COR-L47 (cell line): ENCODE measurements around the gene ATOH8.

Source experiments
- DNase-seq: peaks from one replicate; lab custom pipeline; 2025; lab: John Stamatoyannopoulos, UW

ATOH8 gene

DNA sequence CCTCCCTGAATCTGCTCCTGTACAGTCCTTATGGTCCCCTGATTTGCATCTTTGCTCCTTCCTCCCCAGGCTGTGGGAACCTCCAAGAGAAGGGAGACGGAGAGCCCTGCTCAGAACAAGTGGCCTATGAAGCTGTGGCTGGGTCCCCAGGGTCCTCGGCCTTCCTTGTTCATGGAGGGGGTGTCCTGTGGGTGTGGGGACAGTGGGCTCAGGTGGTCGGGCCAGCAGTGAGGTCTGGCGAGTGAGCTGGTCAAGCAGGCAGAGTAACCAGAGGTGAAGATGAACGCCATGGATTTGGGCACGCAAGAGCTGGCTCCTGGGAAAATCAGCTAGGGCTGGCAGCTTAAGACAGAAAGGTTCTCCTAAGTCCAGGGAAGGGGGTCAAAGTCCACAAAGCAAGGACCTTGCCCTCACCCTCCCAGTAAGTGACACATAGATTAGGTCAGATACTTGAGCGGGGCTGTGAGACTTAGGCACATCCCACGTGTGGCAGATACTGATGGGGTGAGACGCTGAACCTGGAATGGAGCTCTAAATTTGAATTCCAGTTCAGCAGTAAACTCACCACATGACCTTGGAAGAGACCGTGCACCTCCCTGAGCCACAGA is 34.8 kb upstream of the ATOH8 start:
- no peak for DNase-seq

DNA sequence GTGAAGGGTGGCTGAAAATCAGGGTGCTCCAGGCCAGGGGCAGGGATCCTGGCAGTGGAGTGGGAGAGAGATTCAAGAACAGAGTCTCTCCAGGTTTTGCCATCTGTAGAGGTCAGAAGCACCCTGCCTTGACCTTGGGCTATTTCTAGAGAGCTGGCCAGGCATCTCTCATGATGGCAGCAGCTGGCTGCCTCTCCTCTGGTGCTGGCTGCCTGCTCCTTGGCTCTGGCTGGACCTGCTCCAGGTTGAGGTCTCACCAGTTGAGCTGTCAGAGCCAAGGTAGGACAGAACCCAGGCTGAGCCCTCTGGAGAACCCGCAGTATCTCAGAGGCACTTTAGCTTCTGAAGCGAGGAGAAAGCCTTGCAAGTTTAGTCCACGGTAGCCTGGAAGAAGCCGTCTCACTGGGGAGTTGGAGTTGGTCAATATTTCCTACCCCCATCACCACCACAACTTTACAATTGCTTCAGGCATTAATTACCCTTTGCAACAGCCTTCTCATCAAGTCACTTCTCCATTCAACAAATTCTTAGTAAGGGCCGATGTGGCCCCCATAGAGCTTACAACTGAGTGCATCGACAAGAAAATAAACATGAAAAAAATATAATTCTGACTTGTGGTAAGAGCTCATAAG is 34.1 kb upstream of the ATOH8 start:
- no peak for DNase-seq

- no peak for DNase-seq
These were observed 33.3 kb upstream of the ATOH8 start for GRCh38 chr2:85720533-85720932.

- no peak for DNase-seq
These were observed 32.1 kb upstream of the ATOH8 start for GRCh38 chr2:85721641-85722040.

GRCh38 chr2:85722519-85722918 is 31.3 kb upstream of the ATOH8 start:
- no peak for DNase-seq

DNA sequence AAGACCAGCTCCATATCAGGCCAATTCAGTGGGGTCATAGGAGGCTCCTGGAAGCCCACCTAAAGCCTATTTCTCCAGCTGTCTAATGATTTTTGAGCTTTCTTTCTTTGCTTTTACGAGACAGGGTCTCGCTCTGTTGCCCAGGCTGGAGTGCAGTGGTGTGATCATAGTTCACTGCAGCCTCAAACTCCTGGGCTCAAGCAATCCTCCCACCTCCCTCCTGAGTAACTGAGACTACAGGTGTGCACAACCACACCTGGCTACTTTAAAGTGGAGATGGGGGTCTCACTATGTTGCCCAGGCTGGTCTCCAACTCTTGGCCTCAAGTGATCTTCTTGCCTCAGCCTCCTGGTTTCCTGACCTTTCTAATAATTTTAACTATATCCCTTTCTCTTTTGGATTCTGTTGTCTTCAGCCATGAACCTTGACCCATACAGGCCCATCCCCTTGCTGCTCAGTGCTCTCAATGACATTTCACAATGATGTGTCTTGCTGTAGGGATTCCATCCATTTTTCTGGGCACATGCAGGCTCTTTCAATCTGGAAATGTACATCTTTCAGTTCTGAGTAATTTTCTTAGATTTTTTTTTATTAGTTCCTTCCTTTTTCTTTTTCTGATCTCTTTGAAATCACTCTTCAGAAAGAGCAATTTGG is 30.0 kb upstream of the ATOH8 start:
- no peak for DNase-seq

GRCh38 chr2:85724731-85725181 is 29.0 kb upstream of the ATOH8 start:
- no peak for DNase-seq

DNA sequence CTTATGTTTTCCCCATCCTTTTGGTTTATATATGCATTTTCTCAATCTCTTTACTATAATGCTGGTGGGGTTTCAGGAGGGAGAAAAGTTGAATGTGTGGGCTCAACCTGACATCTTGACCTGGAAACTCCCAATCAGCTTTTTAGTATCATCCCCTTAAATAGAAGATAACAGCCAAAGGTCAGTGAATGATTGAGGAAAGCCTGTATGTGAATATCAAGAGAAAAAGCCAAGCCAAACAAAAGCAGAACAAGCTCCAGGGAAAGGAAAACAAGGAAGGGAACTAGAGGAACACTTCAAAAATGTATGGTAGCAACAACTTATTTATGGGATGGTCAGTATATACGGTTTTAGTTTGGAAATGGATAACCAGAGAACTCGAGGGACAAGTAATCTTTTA is 28.3 kb upstream of the ATOH8 start:
- DNase-seq: no peak

GRCh38 chr2:85727798-85728197 is 26.0 kb upstream of the ATOH8 start:
- no peak for DNase-seq

DNA sequence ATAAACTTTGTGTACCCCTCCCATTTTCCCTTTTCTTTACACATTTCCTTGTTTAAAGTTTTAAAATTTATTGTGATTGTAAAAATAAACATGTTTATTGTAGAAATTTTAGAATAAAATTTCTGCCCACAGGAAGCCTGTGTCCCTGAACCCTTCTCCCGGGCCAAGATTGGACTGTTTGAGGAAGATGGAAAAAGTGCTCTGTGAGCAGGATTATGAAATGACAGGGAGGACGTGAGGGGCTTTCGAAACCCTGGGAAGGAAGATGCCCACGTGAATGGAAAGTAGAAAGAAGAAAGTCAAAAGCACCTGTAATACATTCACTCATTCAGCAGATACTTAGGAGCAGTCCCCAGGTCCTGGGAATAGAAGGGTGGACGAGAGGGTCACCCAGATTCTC is 25.4 kb upstream of the ATOH8 start:
- no peak for DNase-seq

DNA sequence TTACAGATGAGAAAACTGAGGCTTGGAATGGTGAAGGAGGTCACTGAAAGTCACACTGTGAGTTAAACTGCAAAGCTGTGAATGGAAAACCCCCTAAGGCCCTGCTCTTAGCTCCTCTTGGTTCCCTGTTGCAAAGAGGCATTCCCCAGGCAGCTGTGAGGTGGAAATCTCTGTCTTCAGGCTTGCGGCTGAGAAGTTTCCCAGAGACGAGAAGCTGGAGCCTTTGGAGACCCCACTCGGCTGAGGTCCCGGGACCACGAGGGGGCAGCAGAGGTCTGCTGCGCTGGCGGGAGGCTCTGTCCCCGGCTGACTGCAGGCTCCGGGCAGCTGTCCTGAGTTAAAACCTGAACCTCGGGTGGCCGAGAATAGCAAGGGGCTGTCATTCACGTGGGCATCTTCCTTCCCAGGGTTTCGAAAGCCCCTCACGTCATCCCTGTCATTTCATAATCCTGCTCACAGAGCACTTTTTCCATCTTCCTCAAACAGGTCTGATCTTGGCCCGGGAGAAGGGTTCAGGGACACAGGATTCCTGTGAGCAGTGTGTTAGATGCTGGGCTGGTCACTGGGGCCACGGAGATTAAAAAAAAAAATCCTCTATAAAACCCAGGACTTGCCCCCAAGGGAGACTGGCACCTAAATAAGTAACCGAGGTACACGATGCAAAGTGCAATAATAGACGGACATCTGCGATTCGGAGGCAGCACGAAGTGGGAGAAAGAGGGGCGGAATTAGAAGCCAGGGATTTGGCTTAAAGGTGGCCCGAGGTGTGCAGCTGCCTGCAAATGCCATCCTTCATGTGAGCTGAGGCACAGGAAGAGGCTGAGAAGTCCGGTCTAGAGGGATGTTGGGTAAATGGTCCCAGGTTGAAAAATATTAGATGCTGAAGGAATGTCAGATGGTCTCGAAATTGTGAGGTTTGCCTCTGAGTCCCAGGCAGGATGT is 24.6 kb upstream of the ATOH8 start:
- peak; percentile 54 for DNase-seq

GRCh38 chr2:85729825-85730510 is 23.8 kb upstream of the ATOH8 start:
- no peak for DNase-seq

- DNase-seq: no peak
These were observed 23.0 kb upstream of the ATOH8 start for GRCh38 chr2:85730686-85731230.

GRCh38 chr2:85731606-85732005 is 22.2 kb upstream of the ATOH8 start:
- no peak for DNase-seq

DNA sequence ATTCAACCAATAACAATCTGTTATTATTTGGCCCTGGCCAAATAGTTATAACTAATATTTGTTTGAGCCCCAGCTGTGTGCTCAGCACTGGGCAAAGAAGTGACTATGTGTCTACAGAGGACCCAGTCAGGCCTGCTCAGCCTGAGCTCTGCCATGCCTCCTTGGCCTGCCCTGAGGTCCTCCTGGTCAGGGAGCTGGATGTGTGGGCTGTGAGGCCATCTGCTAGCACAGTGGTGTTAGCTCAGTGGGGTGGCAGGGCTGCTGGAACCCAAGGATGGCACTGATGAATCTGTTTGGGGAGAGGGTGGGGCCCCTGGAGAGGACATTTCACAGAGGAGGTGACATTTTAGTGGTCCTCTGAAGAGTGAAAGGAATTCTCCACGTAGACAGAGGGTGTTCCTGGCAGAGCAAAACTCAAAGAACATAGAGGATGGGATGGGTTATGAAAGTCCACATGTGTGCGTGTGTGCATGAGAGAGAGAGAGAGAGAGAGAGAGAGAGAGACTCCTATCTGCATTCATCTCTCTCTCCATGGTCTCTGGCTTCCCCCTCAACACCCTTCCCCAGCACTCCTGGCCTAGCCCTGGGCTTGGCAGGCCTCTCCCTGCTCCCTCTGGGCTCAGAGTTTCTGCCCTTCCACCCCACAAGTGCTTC is 21.2 kb upstream of the ATOH8 start:
- DNase-seq: no peak

DNA sequence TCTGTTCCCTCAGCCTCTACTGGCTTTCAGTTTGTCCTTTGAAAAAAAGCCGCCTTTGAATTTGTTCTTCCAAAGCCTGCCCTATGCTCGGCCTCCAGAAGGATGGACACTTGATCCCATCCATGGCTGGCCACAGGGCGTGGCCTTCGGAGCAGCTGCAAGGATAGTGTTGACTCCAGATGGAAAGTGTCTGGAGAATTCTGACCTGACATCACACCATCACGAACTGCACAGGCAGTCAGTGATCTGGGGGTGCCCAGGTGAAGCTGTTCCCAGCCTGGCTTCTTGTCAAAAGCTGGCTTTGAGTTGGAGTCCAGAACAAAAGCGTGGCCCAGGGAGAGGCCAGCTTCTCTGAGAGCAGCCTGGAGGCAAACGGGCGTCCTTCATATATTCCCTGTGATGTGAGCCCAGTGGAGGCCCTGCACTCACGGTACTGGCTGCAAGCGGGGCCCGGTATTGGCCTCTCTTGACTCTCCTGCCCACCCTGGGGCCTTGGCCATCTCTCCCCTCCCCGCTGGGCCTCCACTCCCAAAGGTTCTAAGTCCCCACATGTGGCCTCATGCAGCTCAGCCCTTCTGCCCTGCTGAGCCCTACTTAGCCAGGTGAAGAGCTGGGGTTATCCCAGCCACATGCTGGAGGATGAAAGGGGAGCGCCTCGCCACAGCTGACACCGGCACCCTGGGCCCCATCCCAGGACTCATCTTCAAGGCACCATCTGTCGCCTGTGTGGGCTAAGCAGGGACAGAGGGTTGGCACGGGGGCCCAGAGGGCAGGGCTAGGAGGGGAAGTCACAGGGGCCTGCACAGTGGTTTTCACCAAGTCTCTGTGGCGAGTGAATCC is 20.4 kb upstream of the ATOH8 start:
- no peak for DNase-seq

GRCh38 chr2:85734015-85734414 is 19.8 kb upstream of the ATOH8 start:
- no peak for DNase-seq

DNA sequence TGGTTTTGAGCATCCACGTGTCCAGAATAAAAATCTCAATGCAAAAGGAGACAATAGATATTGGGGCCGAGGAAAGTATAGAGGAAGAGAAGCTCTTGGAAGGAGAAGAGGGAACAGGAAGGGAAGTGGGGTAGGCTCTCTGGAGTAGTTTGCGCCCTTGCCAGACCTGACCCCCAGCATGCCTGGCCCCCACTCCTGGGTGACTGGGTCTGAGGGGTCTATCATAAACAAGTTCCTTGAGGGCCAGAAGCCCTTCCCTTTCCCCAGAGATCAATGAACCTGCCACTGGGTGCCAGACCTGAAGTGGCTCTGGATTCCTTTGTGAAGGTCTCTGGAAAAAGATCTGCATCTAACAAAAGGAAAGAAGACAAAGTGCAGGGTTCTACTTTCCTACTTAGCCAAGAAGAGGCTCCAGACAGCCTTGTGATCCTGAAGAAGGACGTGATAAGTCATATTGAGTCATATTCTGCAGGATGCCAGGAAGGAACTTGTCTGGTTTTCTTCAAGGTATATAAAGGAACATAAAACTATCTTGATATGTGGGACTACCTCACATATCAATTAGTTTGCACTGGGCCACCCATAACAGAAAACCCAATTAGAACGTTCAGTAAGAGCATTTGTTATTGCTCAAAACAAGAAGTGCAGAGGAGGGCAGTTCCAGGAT is 18.7 kb upstream of the ATOH8 start:
- DNase-seq: no peak

- DNase-seq: no peak
These were observed 18.1 kb upstream of the ATOH8 start for GRCh38 chr2:85735691-85736090.
